HepG2 (cell line): Measurements from ENCODE around the gene KLF16. TPM values are rescaled to one million over a fixed set of nuclear protein-coding genes. Genes with fewer than 3 reads are reported as not detected.

Experiments used
- CEBPB ChIP-seq: IDR thresholded peaks from 2 replicates; pipeline ENCODE4 v1.6.1; 2011; ENCODE audit warnings: low read depth, low read length, improper control_type of control experiment, borderline replicate concordance
- CENPT ChIP-seq: sonication (generic); formaldehyde crosslinking; IDR thresholded peaks from 2 replicates; pipeline ENCODE4 v1.8.0; 2022; ENCODE audit warnings: low read depth, mild to moderate bottlenecking, moderate library complexity, missing genetic modification reagents
- CSRNP2 ChIP-seq: sonication (generic); formaldehyde crosslinking; conservative IDR thresholded peaks from 2 replicates; pipeline ENCODE4 v1.8.0; 2022; ENCODE audit warnings: low read depth, missing genetic modification reagents
- DDIT3 ChIP-seq: sonication (generic); formaldehyde crosslinking; IDR thresholded peaks from 2 replicates; pipeline ENCODE4 v1.4.0; 2020; ENCODE audit warnings: mild to moderate bottlenecking, missing genetic modification reagents
- FOXK1 ChIP-seq: sonication (generic); formaldehyde crosslinking; IDR thresholded peaks from 2 replicates; pipeline ENCODE4 v1.4.0; 2020; ENCODE audit warnings: low read depth, missing genetic modification reagents, borderline replicate concordance
- FOXP4 ChIP-seq: sonication (generic); formaldehyde crosslinking; IDR thresholded peaks from 2 replicates; pipeline ENCODE4 v1.4.0; 2020; ENCODE audit warnings: missing genetic modification reagents
- GTF3A ChIP-seq: sonication (generic); formaldehyde crosslinking; conservative IDR thresholded peaks from 2 replicates; pipeline ENCODE4 v1.4.0; 2020; ENCODE audit warnings: mild to moderate bottlenecking, missing genetic modification reagents
- MED8 ChIP-seq: sonication (generic); formaldehyde crosslinking; IDR thresholded peaks from 2 replicates; pipeline ENCODE4 v1.8.1; 2023; ENCODE audit warnings: mild to moderate bottlenecking, missing genetic modification reagents; ENCODE audit not compliant: insufficient replicate concordance
- MIER3 ChIP-seq: IDR thresholded peaks from 2 replicates; pipeline ENCODE4 v1.6.1; 2016; ENCODE audit warnings: missing compliant biosample characterization, borderline replicate concordance
- NR1H2 ChIP-seq: sonication (generic); formaldehyde crosslinking; IDR thresholded peaks from 2 replicates; pipeline ENCODE4 v1.8.1; 2022; ENCODE audit warnings: low read depth, missing genetic modification reagents, borderline replicate concordance
- SOX6 ChIP-seq, 2 experiments: fragments of 450-650 bp in 1 of 2; sonication (generic) in 1 of 2; formaldehyde crosslinking in 1 of 2; IDR thresholded peaks; 2 replicates each; pipeline versions ENCODE4 v1.4.0 to v1.6.1; 2017 to 2020; ENCODE audit warnings: antibody characterized with exemption in 1 of 2, mild to moderate bottlenecking in 1 of 2, missing genetic modification reagents in 1 of 2
- THAP7 ChIP-seq: sonication (generic); formaldehyde crosslinking; IDR thresholded peaks from 2 replicates; pipeline ENCODE4 v1.8.1; 2023; ENCODE audit warnings: mild to moderate bottlenecking, missing genetic modification reagents
- YEATS2 ChIP-seq: sonication (generic); formaldehyde crosslinking; IDR thresholded peaks from 2 replicates; pipeline ENCODE4 v1.4.0; 2020; ENCODE audit warnings: missing genetic modification reagents, borderline replicate concordance
- ZBED4 ChIP-seq: sonication (generic); formaldehyde crosslinking; IDR thresholded peaks from 2 replicates; pipeline ENCODE4 v1.4.0; 2020; ENCODE audit warnings: missing genetic modification reagents, borderline replicate concordance
- ZNF30 ChIP-seq: sonication (generic); formaldehyde crosslinking; IDR thresholded peaks from 2 replicates; pipeline ENCODE4 v1.5.0; 2020; ENCODE audit warnings: mild to moderate bottlenecking, missing genetic modification reagents
- ZNF570 ChIP-seq: sonication (generic); formaldehyde crosslinking; IDR thresholded peaks from 2 replicates; pipeline ENCODE4 v1.4.0; 2020; ENCODE audit warnings: mild to moderate bottlenecking, missing genetic modification reagents, borderline replicate concordance
- ZNF704 ChIP-seq: sonication (generic); formaldehyde crosslinking; IDR thresholded peaks from 2 replicates; pipeline ENCODE4 v1.8.1; 2023; ENCODE audit warnings: mild to moderate bottlenecking, inconsistent platforms, moderate library complexity, missing genetic modification reagents, borderline replicate concordance
- ZNF768 ChIP-seq: sonication (generic); formaldehyde crosslinking; IDR thresholded peaks from 2 replicates; pipeline ENCODE4 v1.4.0; 2020; ENCODE audit warnings: missing genetic modification reagents
- polyA plus RNA-seq, 8 experiments: library from polyadenylated mRNA; depleted of rRNA in 3 of 8; stranded (reverse) in 7 of 8; unstranded in 1 of 8; fragments of >200 nt; fragmentation: Illumina TruSeq in 4 of 8; extraction: Trizol in 4 of 8; gene quantifications; 2 replicates each; pipeline versions ENCODE4 v1.2.1 to v1.2.3, GENCODE V29; 2011 to 2016; ENCODE audit warnings: low read depth in 4 of 8, missing spikeins in 1 of 8, mixed read lengths in 1 of 8; ENCODE audit not compliant: insufficient read depth in 1 of 8
- total RNA-seq, 5 experiments: library from RNA; depleted of rRNA; stranded (reverse); fragments of >200 nt; fragmentation: Illumina TruSeq; extraction: Trizol; gene quantifications; 2 replicates each; pipeline ENCODE4 v1.2.3, GENCODE V29; 2016; ENCODE audit warnings: low read depth in 1 of 5

Gene KLF16
- total and polyA plus RNA-seq, 2 of the 13 experiments (the other 11 are each of a cell fraction or from before 2014, with no cell fraction given): 3.5 to 6.7 TPM

GRCh38 chr19:1848399-1849131 is 14.8 kb downstream of the KLF16 start, which contains the start of gene REXO1 (continued):
- TF ChIP-seq THAP7 (CRISPR knock-in tag) (no peak), NR1H2 (CRISPR knock-in tag) (no peak), ZNF704 (no peak), FOXP4 (CRISPR knock-in tag) (no peak; the same call in 1 of the 2 replicates), ZNF30 (CRISPR knock-in tag) (no peak), SOX6 (IDR thresholded peaks at IDR 0.05) (no peak), SOX6 (CRISPR knock-in tag; IDR thresholded peaks at IDR 0.05) (0 out of 2 replicates have a peak, but pooled peaks have one; percentile 32), ZNF768 (CRISPR knock-in tag) (peak; percentile 27; the same call in 1 of the 2 replicates), CSRNP2 (CRISPR knock-in tag) (no peak), ZBED4 (no peak; the same call in 1 of the 2 replicates), GTF3A (CRISPR knock-in tag) (no peak), FOXK1 (CRISPR knock-in tag) (peak; percentile 56; the same call in 1 of the 2 replicates), CEBPB (no peak), MIER3 (CRISPR knock-in tag) (no peak), DDIT3 (no peak), YEATS2 (no peak), CENPT (CRISPR knock-in tag) (no peak), ZNF570 (CRISPR knock-in tag) (no peak), MED8 (CRISPR knock-in tag) (no peak)
